Smooth muscle cell (in vitro differentiated cells): ENCODE results near the gene PPIF. TPM values are rescaled to one million over a fixed set of nuclear protein-coding genes. Genes with fewer than 3 reads are reported as not detected.

Experiments
- DNase-seq: peaks from one replicate; lab custom pipeline; 2025; ENCODE audit not compliant: unreplicated experiment; lab: John Stamatoyannopoulos, UW
- H2AFZ ChIP-seq: fragments of 200-600 bp; sonication (generic); 2 replicates; pipeline ENCODE4 v1.6.0; 2016; ENCODE audit warnings: antibody characterized with exemption, low read depth, mild to moderate bottlenecking
- H3F3A ChIP-seq: fragments of 200-600 bp; sonication (generic); 2 replicates; pipeline ENCODE4 v1.6.0; 2017; ENCODE audit warnings: antibody characterized with exemption, low read depth
- H3K27ac ChIP-seq: fragments of 200-600 bp; sonication (generic); 2 replicates; pipeline ENCODE4 v1.5.1; 2016; ENCODE audit warnings: low read depth, mild to moderate bottlenecking
- H3K27me3 ChIP-seq: fragments of 200-600 bp; sonication (generic); 2 replicates; pipeline ENCODE4 v1.6.1; 2016; ENCODE audit warnings: low read depth, mild to moderate bottlenecking
- H3K36me3 ChIP-seq: fragments of 200-600 bp; sonication (generic); 2 replicates; pipeline ENCODE4 v1.5.1; 2016; ENCODE audit warnings: low read depth
- H3K4me1 ChIP-seq: fragments of 200-600 bp; sonication (generic); 2 replicates; pipeline ENCODE4 v1.5.1; 2016; ENCODE audit warnings: low read depth
- H3K4me2 ChIP-seq: fragments of 200-600 bp; sonication (generic); 2 replicates; pipeline ENCODE4 v1.6.0; 2016; ENCODE audit warnings: mild to moderate bottlenecking
- H3K4me3 ChIP-seq: fragments of 200-600 bp; sonication (generic); 2 replicates; pipeline ENCODE4 v1.5.1; 2016; ENCODE audit warnings: mild to moderate bottlenecking
- H3K79me2 ChIP-seq: fragments of 200-600 bp; sonication (generic); 2 replicates; pipeline ENCODE4 v1.6.0; 2016; ENCODE audit warnings: low read depth, mild to moderate bottlenecking
- H3K9ac ChIP-seq: fragments of 200-600 bp; sonication (generic); 2 replicates; pipeline ENCODE4 v1.6.0; 2016; ENCODE audit warnings: low read depth
- H3K9me3 ChIP-seq: fragments of 200-600 bp; sonication (generic); replicated peaks from 2 replicates; pipeline ENCODE4 v1.5.1; 2016; ENCODE audit warnings: low read depth
- H4K20me1 ChIP-seq: fragments of 200-600 bp; sonication (generic); 2 replicates; pipeline ENCODE4 v1.6.0; 2016; ENCODE audit warnings: low read depth
- CTCF ChIP-seq: fragments of 200-600 bp; sonication (generic); IDR thresholded peaks from 2 replicates; pipeline ENCODE4 v1.5.1; 2017; ENCODE audit warnings: borderline replicate concordance, mild to moderate bottlenecking, antibody characterized with exemption; ENCODE audit not compliant: insufficient read depth, poor library complexity, severe bottlenecking
- WGBS: methylation state at CpG from one replicate; pipeline ENCODE4 v1.1.7; 2016; ENCODE audit warnings: low lambda C conversion rate; 5-methylcytosine and 5-hydroxymethylcytosine counted together
- polyA plus RNA-seq: library from polyadenylated mRNA; unstranded; fragments of >200 nt; fragmentation: Nextera tagmentation; extraction: Ambion mirVana; gene quantifications from 2 replicates; pipeline ENCODE4 v1.2.1, GENCODE V29; 2016
- total RNA-seq: library from RNA; depleted of rRNA; stranded (reverse); fragments of >200 nt; gene quantifications from 2 replicates; pipeline ENCODE4 v1.2.3, GENCODE V29; 2014

The PPIF gene
- total and polyA plus RNA-seq, 2 experiments from 2014 or later = 24.3 to 29.7 TPM

GRCh38 chr10:79316671-79317431, 30.4 kb upstream of the PPIF start:
- H3K4me3 ChIP-seq = no peak overlapping the region
- no peaks in the 10 kb centered on the region for H3K79me2 ChIP-seq
- no peaks in the 10 kb centered on the region for H4K20me1 ChIP-seq
- no peaks in the 10 kb centered on the region for H3K36me3 ChIP-seq
- no peaks in the 10 kb centered on the region for H3K27me3 ChIP-seq
- WGBS = 73% methylated on average over 13 of the region's 13 CpGs
- peaks cover 32% of the 10 kb centered on the region for H3F3A ChIP-seq
- H3K9me3 ChIP-seq = no peaks in the 10 kb centered on the region
- peaks cover 12% of the 10 kb centered on the region for H3K4me1 ChIP-seq
- DNase-seq = no peak
- peak overlapping the region; percentile 56 for H3K4me2 ChIP-seq
- no peak overlapping the region for H2AFZ ChIP-seq
- H3K27ac ChIP-seq = peak overlapping the region; percentile 92
- no peak overlapping the region for H3K9ac ChIP-seq
- TF ChIP-seq CTCF = no peak

GRCh38 chr10:79318369-79318768, 28.9 kb upstream of the PPIF start:
- Histone ChIP-seq H3K4me1 (peaks cover 12% of the 10 kb centered on the region), H3K9me3 (no peaks in the 10 kb centered on the region), H3K27ac (peak overlapping the region; percentile 92), H3F3A (peaks cover 32% of the 10 kb centered on the region), H4K20me1 (no peaks in the 10 kb centered on the region), H3K9ac (peak overlapping the region; percentile 60), H2AFZ (no peak overlapping the region), H3K27me3 (no peaks in the 10 kb centered on the region), H3K79me2 (no peaks in the 10 kb centered on the region), H3K4me2 (peak overlapping the region; percentile 75), H3K4me3 (no peak overlapping the region), H3K36me3 (no peaks in the 10 kb centered on the region)
- no peak for DNase-seq
- WGBS = 93% methylated on average over 5 of the region's 5 CpGs
- TF ChIP-seq CTCF = no peak

GRCh38 chr10:79319115-79319771, 28.0 kb upstream of the PPIF start:
- Histone ChIP-seq H3K9ac (no peak overlapping the region), H3K36me3 (no peaks in the 10 kb centered on the region), H3K4me1 (peaks cover 12% of the 10 kb centered on the region), H3K79me2 (no peaks in the 10 kb centered on the region), H2AFZ (no peak overlapping the region), H3K9me3 (no peaks in the 10 kb centered on the region), H3K27me3 (no peaks in the 10 kb centered on the region), H3F3A (peaks cover 32% of the 10 kb centered on the region), H3K4me2 (no peak overlapping the region), H4K20me1 (no peaks in the 10 kb centered on the region), H3K4me3 (no peak overlapping the region), H3K27ac (no peak overlapping the region)
- TF ChIP-seq CTCF = no peak
- no peak for DNase-seq
- WGBS = 86% methylated on average over 11 of the region's 11 CpGs

GRCh38 chr10:79320316-79320715, 27.0 kb upstream of the PPIF start:
- DNase-seq = no peak
- Histone ChIP-seq H4K20me1 (no peaks in the 10 kb centered on the region), H3K79me2 (no peaks in the 10 kb centered on the region), H3K4me3 (no peak overlapping the region), H3K27ac (peak overlapping the region; percentile 79), H2AFZ (no peak overlapping the region), H3K27me3 (no peaks in the 10 kb centered on the region), H3K9ac (peak overlapping the region; percentile 33), H3K36me3 (no peaks in the 10 kb centered on the region), H3K4me2 (peak overlapping the region; percentile 41), H3F3A (peaks cover 32% of the 10 kb centered on the region), H3K4me1 (peaks cover 12% of the 10 kb centered on the region), H3K9me3 (no peaks in the 10 kb centered on the region)
- TF ChIP-seq CTCF = no peak
- WGBS = 100% methylated on average over 2 of the region's 2 CpGs
